Measurements from ENCODE around the gene ARHGAP26. TPM values are rescaled to one million over a fixed set of nuclear protein-coding genes. Genes with fewer than 3 reads are reported as not detected.
A peak's percentile ranks its signal among the peaks of the same experiment; 100 is the strongest.

Gene ARHGAP26
- total RNA-seq, 1 experiment from 2014 or later: 39.8 TPM

DNA sequence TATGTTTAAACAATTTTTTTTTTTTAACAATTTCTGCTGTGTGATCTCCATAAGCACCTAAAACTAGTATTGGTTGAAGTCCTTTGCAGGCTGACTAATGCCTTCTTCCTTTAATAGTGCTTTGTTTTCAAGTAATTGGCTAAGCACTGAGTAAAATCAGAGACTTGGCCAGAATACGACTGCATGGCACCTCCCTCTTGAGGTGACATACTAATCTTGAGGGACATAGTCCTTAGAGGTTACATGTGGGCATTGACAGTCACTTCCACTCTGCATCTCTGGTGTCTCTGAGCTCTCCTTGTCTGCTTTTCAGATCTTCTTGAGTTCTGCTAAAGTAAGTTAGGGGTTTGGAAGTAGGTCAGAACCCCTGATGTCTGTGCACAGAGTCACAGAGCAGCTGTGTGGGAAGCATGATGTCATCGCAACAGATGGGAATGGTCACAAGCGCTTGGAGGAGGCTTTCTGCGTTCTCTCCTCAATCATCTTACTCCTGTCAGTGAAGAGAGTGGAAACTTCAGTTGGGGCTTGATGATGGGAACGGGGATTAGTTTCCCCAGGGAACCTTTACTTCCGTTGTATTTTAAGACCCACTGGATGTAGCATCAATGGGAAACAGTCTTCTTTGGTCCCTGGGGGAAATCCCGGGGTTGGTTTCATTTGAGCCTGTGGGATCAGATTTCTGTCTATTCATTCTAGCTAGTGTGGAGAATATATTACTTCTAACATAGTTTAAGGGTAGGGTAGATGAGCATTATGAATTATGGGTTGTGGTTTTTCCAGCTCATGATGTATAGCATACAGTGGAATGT is 136.9 kb downstream of the ARHGAP26 start:
- H3K9me3 ChIP-seq (ENCODE audit: low read length): no peaks in the 10 kb centered on the region
- H2AFZ ChIP-seq (ENCODE audit: low read length): no peak overlapping the region
- DNase-seq: no peak
- H3K4me1 ChIP-seq (ENCODE audit: low read length): no peaks in the 10 kb centered on the region
- H3K9me2 ChIP-seq (replicated peaks; ENCODE audit: insufficient read depth, low read length): no peaks in the 10 kb centered on the region
- no peaks in the 10 kb centered on the region for H4K20me1 ChIP-seq (ENCODE audit: insufficient read depth, low read depth, low read length)
- no peak overlapping the region for H3K4me3 ChIP-seq (ENCODE audit: low read length)
- no peaks in the 10 kb centered on the region for H3K27me3 ChIP-seq (ENCODE audit: low read length)
- no peak overlapping the region for H3K4me2 ChIP-seq (ENCODE audit: low read depth, low read length, poor library complexity, severe bottlenecking)
- H3K27ac ChIP-seq (ENCODE audit: low read length): no peak overlapping the region
- no peak overlapping the region for H3K9ac ChIP-seq (ENCODE audit: low read length)
- no peaks in the 10 kb centered on the region for H3K36me3 ChIP-seq (ENCODE audit: insufficient read depth, low read length)
- no peaks in the 10 kb centered on the region for H3K79me2 ChIP-seq (ENCODE audit: low read length)

DNA sequence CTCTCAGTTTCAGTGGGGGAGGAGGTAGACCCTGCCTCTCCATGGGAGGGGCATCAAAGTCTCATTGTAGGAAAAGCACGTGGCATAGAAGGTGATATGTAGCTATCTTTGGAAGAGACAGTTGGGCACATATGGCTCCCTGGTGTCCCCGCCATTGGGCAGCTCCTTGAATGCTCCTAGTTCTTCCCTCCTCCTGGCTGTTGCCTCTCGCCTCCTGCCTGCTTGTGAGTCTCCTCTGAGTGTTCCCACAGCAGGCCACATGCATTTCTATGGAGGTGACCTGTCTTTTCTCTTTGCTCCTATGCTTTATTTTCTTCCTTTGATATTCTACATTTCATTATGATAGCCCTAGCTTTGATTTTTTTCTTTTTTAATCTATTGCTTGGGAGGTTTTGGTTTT is 138.5 kb downstream of the ARHGAP26 start:
- H3K27ac ChIP-seq (ENCODE audit: low read length): no peak overlapping the region

DNA sequence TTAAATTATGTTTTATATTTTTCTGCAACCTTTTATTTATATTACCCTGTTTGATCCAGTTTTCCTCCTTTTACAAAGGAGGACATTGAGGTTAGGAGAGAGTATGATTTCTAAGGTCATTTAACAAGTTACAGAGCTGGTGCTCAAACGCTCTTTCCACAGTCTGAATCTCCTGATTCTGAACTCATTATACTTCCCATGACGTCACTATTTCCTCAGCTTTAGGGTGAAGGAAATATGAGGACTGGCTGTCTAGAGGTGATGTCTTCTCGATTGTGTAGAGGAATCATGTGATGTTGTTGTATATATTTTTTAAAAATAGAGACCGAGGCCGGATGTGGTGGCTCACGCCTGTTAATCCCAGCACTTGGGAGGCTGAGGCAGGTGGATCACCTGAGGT is 140.0 kb downstream of the ARHGAP26 start:
- Histone ChIP-seq H3K4me1 (ENCODE audit: low read length) (no peaks in the 10 kb centered on the region), H3K36me3 (ENCODE audit: insufficient read depth, low read length) (no peaks in the 10 kb centered on the region), H3K9me2 (replicated peaks; ENCODE audit: insufficient read depth, low read length) (no peaks in the 10 kb centered on the region), H3K4me3 (ENCODE audit: low read length) (no peak overlapping the region), H3K9me3 (ENCODE audit: low read length) (no peaks in the 10 kb centered on the region), H3K79me2 (ENCODE audit: low read length) (no peaks in the 10 kb centered on the region), H4K20me1 (ENCODE audit: insufficient read depth, low read depth, low read length) (no peaks in the 10 kb centered on the region), H3K27ac (ENCODE audit: low read length) (no peak overlapping the region), H2AFZ (ENCODE audit: low read length) (no peak overlapping the region), H3K27me3 (ENCODE audit: low read length) (no peaks in the 10 kb centered on the region), H3K4me2 (ENCODE audit: low read depth, low read length, poor library complexity, severe bottlenecking) (no peak overlapping the region), H3K9ac (ENCODE audit: low read length) (no peak overlapping the region)
- DNase-seq: no peak

More for the DNA sequence above, 138.5 kb downstream of the ARHGAP26 start:
- Histone ChIP-seq H3K9ac (ENCODE audit: low read length) (no peak overlapping the region), H2AFZ (ENCODE audit: low read length) (no peak overlapping the region), H3K27me3 (ENCODE audit: low read length) (no peaks in the 10 kb centered on the region), H4K20me1 (ENCODE audit: insufficient read depth, low read depth, low read length) (no peaks in the 10 kb centered on the region), H3K4me1 (ENCODE audit: low read length) (no peaks in the 10 kb centered on the region), H3K9me2 (replicated peaks; ENCODE audit: insufficient read depth, low read length) (no peaks in the 10 kb centered on the region), H3K36me3 (ENCODE audit: insufficient read depth, low read length) (no peaks in the 10 kb centered on the region), H3K4me3 (ENCODE audit: low read length) (no peak overlapping the region), H3K79me2 (ENCODE audit: low read length) (no peaks in the 10 kb centered on the region), H3K4me2 (ENCODE audit: low read depth, low read length, poor library complexity, severe bottlenecking) (no peak overlapping the region), H3K9me3 (ENCODE audit: low read length) (no peaks in the 10 kb centered on the region)
- no peak for DNase-seq

DNA sequence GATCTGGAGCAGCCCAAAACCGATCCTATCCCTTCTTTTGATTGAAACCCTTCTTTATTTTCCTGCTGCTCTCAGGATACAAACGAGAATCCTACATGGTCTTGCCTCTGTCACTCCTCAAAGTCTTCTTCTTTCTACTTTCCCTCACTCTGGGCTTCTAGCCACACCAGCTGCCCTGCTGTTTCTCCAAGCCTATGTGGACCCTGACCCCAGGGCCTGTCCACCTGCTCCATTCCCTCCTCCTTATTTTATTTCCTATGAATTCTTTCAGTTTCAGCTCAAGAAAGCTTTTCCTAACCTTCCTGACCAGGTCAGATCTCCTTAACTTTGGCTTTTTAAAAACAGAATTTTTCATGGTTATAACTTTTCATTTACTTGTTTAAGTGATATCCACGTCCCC is 141.0 kb downstream of the ARHGAP26 start:
- DNase-seq: no peak
- H3K9me2 ChIP-seq (replicated peaks; ENCODE audit: insufficient read depth, low read length): no peaks in the 10 kb centered on the region
- H3K79me2 ChIP-seq (ENCODE audit: low read length): no peaks in the 10 kb centered on the region
- no peak overlapping the region for H3K4me2 ChIP-seq (ENCODE audit: low read depth, low read length, poor library complexity, severe bottlenecking)
- H3K27me3 ChIP-seq (ENCODE audit: low read length): no peaks in the 10 kb centered on the region
- peaks cover 5% of the 10 kb centered on the region for H3K4me1 ChIP-seq (ENCODE audit: low read length)
- H3K4me3 ChIP-seq (ENCODE audit: low read length): no peak overlapping the region
- H4K20me1 ChIP-seq (ENCODE audit: insufficient read depth, low read depth, low read length): no peaks in the 10 kb centered on the region
- no peak overlapping the region for H2AFZ ChIP-seq (ENCODE audit: low read length)
- H3K9me3 ChIP-seq (ENCODE audit: low read length): no peaks in the 10 kb centered on the region
- H3K27ac ChIP-seq (ENCODE audit: low read length): no peak overlapping the region
- no peaks in the 10 kb centered on the region for H3K36me3 ChIP-seq (ENCODE audit: insufficient read depth, low read length)
- H3K9ac ChIP-seq (ENCODE audit: low read length): no peak overlapping the region

DNA sequence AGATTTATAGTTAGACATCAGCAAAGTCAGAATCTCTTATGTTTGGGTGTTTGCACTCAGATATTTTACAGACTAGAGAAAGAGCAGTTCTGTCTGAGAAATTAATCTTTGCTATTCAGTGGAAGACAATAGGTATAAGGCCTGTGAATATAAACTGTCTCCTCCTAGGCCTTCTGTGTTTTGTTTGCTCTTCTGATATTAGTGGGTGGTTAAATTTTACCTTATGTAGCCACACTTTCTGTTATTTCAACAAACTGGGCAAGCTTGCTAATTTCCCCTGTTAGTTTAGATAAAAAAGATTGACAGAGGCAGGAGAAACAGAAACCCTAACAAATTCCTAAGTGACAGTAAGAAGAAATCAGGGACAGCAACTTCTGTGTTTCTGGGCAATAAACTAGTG is 141.6 kb downstream of the ARHGAP26 start:
- Histone ChIP-seq H3K9me2 (replicated peaks; ENCODE audit: insufficient read depth, low read length) (no peaks in the 10 kb centered on the region), H3K4me1 (ENCODE audit: low read length) (peaks cover 8% of the 10 kb centered on the region), H3K4me3 (ENCODE audit: low read length) (no peak overlapping the region), H3K9me3 (ENCODE audit: low read length) (no peaks in the 10 kb centered on the region), H3K4me2 (ENCODE audit: low read depth, low read length, poor library complexity, severe bottlenecking) (no peak overlapping the region), H3K27me3 (ENCODE audit: low read length) (no peaks in the 10 kb centered on the region), H3K79me2 (ENCODE audit: low read length) (no peaks in the 10 kb centered on the region), H3K36me3 (ENCODE audit: insufficient read depth, low read length) (no peaks in the 10 kb centered on the region), H4K20me1 (ENCODE audit: insufficient read depth, low read depth, low read length) (no peaks in the 10 kb centered on the region), H2AFZ (ENCODE audit: low read length) (no peak overlapping the region), H3K9ac (ENCODE audit: low read length) (no peak overlapping the region), H3K27ac (ENCODE audit: low read length) (no peak overlapping the region)
- no peak for DNase-seq

DNA sequence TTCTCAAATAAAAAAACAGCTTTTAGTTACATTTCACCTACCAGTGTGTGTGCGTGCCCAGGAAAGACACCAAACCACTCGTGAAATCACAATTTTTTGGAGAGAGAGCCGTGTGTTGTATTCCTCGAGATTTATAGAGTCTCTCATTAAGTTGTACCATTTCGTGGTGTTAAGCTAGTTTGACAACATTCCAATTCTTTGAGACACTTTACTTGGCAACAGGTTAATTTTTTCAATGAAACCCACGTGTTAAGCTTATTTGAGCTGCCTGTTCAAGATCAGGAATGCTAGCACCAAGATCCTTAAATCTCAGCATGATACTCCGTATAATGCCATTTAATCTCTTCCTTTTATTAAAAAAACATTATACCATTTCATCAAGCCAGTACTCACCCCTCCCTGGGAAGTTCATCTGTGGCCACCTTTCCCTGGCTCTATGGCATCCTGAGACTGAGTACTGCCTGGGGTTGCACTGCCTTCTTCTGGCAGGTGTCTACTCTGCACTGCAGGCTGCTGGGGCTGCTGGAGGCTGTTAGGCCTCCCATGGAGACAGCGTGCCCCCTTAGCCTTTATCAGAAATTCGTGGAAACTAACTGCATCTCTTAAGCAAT is 143.7 kb downstream of the ARHGAP26 start:
- Histone ChIP-seq H3K9me2 (replicated peaks; ENCODE audit: insufficient read depth, low read length) (no peaks in the 10 kb centered on the region), H3K9me3 (ENCODE audit: low read length) (no peaks in the 10 kb centered on the region), H3K36me3 (ENCODE audit: insufficient read depth, low read length) (no peaks in the 10 kb centered on the region), H3K27ac (ENCODE audit: low read length) (no peak overlapping the region), H2AFZ (ENCODE audit: low read length) (no peak overlapping the region), H3K27me3 (ENCODE audit: low read length) (no peaks in the 10 kb centered on the region), H3K4me2 (ENCODE audit: low read depth, low read length, poor library complexity, severe bottlenecking) (no peak overlapping the region), H3K4me1 (ENCODE audit: low read length) (peaks cover 8% of the 10 kb centered on the region), H3K4me3 (ENCODE audit: low read length) (no peak overlapping the region), H3K9ac (ENCODE audit: low read length) (no peak overlapping the region), H3K79me2 (ENCODE audit: low read length) (no peaks in the 10 kb centered on the region), H4K20me1 (ENCODE audit: insufficient read depth, low read depth, low read length) (no peaks in the 10 kb centered on the region)
- no peak for DNase-seq

DNA sequence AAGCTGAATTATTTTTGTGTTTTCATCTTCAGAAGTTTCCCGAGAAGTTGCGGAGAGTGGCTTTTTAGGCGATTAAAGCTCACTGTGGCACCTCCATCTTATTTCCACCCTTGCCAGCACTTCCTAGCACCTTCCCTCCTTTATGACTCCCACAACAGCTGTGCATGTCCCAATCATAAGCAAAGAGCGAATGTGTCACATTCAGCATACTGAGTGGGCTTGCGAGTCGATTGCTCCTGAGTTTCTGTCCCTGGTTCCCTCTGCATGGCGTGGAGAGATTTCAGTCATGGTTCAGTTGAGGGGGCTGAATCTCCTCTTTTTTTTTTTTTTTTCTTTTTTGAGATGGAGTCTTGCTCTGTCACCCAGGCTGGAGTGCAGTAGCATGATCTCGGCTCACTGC is 144.9 kb downstream of the ARHGAP26 start:
- Histone ChIP-seq H3K9me3 (ENCODE audit: low read length) (no peaks in the 10 kb centered on the region), H3K9ac (ENCODE audit: low read length) (no peak overlapping the region), H3K4me2 (ENCODE audit: low read depth, low read length, poor library complexity, severe bottlenecking) (no peak overlapping the region), H2AFZ (ENCODE audit: low read length) (no peak overlapping the region), H4K20me1 (ENCODE audit: insufficient read depth, low read depth, low read length) (0 out of 2 replicates have a peak, but pooled peaks cover 3% of the 10 kb centered on the region), H3K4me1 (ENCODE audit: low read length) (peaks cover 8% of the 10 kb centered on the region), H3K36me3 (ENCODE audit: insufficient read depth, low read length) (no peaks in the 10 kb centered on the region), H3K27me3 (ENCODE audit: low read length) (no peaks in the 10 kb centered on the region), H3K9me2 (replicated peaks; ENCODE audit: insufficient read depth, low read length) (no peaks in the 10 kb centered on the region), H3K4me3 (ENCODE audit: low read length) (no peak overlapping the region), H3K79me2 (ENCODE audit: low read length) (no peaks in the 10 kb centered on the region), H3K27ac (ENCODE audit: low read length) (no peak overlapping the region)
- DNase-seq: no peak

DNA sequence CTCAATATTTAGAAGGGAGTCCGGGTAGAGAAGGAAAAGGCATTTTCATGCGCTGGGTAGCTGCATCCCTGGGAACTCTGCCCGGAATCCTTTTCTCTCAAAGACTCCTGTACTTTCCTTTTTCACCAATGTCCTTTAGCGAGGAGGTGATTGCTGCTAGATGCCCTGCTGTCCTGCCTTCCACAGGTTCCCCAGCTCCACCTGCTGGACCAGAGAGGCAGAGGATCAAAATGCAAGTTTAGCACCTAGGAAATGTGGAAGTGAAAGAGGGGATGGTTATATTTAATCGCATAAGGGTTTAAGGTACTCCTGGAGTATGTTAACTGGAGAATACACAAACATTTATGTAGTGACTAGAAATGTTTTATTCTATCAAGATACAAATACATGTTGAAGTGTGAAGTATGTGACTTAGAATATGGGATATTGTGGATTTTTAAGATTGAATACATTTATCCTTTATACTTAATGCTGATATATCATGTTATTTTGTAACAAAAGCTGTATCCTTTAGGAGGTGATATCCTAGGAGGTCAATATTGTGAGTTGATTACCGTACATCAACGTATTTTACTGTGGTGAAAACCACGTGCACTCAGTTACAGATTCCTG is 145.7 kb downstream of the ARHGAP26 start:
- Histone ChIP-seq H3K4me3 (ENCODE audit: low read length) (no peak overlapping the region), H3K9me3 (ENCODE audit: low read length) (no peaks in the 10 kb centered on the region), H3K4me2 (ENCODE audit: low read depth, low read length, poor library complexity, severe bottlenecking) (no peak overlapping the region), H4K20me1 (ENCODE audit: insufficient read depth, low read depth, low read length) (0 out of 2 replicates have a peak, but pooled peaks cover 3% of the 10 kb centered on the region), H3K36me3 (ENCODE audit: insufficient read depth, low read length) (no peaks in the 10 kb centered on the region), H3K4me1 (ENCODE audit: low read length) (peaks cover 8% of the 10 kb centered on the region), H3K9ac (ENCODE audit: low read length) (no peak overlapping the region), H3K27ac (ENCODE audit: low read length) (no peak overlapping the region), H2AFZ (ENCODE audit: low read length) (no peak overlapping the region), H3K9me2 (replicated peaks; ENCODE audit: insufficient read depth, low read length) (no peaks in the 10 kb centered on the region), H3K79me2 (ENCODE audit: low read length) (no peaks in the 10 kb centered on the region), H3K27me3 (ENCODE audit: low read length) (no peaks in the 10 kb centered on the region)
- DNase-seq: peak; percentile 79

Measured in Karpas-422 (cell line).